RKO (cell line): Measurements from ENCODE around the gene NR1D2.
A peak's percentile ranks its signal among the peaks of the same experiment; 100 is the strongest.

Experiments used
- DNase-seq: peaks from one replicate; pipeline ENCODE4 v3.0.0-alpha.2; 2016; ENCODE audit warnings: low spot score

NR1D2 gene

DNA sequence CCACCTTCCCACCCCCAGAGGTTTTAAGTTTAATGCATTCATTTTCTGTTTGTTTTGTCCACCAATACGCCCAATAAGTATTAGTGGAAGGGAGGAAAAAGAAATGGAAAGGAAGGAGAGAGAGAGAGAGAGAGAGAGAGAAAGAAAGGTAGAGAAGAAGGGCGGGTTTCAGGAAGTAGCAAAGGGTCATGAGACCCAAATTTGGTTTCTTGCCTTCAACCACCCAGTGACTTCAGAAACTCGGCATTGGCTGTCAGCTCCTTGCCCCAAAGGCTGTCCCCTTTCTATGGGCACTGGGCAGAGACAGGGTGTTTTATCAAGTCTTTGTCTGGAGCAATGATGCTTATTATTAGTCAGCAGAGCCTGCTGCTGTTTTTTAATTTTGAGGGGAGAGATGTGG lies 13.5 kb upstream of the NR1D2 start:
- DNase-seq, result no peak

DNA sequence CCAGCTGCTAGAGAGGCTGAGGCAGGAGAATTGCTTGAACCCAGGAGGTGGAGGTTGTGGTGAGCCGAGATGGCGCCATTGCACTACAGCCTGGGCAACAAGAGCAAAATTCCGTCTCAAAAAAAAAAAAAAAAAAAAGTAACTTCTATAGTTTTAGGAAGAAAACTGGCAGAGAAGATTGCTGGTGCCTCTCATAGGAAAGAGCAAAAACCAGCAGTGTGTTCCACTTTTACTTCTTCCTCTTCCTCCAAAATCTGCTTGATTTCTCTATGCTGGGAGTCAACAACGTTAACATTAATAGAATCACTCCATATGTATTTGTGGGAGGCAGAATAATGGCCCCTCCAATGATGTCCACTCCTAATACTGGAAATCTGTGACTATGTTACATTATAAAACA lies 12.5 kb upstream of the NR1D2 start:
- no peak for DNase-seq

DNA sequence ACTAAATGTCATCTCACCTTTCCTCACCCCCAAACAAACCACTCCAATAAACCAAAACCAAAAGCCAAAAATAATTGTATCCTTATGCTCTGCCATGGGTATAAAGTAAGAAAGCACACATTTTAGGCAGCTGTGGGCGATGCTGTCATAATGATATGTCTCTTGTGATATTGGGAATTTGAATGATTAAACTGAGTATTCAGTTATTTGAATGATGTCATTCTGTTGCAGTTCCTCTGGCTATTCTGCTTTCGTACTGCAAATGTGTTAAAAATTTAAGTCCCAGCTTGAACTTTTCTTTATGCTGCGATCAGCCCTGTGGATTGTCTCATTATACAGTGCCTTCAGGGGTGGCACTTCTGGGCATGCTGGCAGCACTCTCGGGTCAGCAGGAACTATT lies 10.8 kb upstream of the NR1D2 start:
- no peak for DNase-seq

DNA sequence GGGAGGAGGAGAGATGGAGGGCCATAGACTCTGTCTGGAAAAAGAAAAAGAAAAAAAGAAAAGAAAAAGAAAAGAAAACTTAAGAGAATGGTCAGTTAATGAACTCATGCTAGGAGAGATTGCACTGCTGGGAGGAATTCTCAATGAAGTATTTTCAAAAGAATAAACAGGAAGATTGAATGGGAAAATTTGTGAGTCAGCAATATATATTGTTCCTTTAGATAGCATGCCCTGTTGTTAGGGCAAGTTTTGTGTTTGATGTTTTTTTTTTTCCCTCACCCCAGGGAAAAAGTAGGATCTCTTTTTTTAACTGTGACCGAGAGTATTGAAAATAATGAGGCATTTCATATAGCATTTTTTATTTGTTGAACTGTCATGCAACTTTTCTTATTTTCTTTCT lies 7.8 kb upstream of the NR1D2 start:
- no peak for DNase-seq

DNA sequence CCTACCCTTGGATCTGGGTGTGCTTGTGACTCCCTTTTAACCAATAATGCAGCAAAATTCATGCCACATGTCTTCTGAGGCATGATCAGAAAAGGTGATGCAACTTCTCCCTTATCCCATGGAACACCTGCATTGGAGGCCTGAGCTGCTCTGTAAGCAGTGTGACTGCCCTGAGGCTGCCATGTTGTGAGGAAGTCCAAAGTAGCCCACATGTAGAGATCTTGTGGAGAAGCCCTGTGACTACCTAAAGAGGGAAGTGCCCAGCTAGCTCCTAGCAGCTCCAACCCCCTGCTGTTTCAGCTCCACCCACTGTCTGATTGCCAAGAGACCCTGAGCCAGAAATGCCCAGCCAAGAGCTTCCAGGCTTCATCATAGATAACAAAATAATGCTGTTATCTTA lies 6.4 kb upstream of the NR1D2 start:
- DNase-seq, result no peak

DNA sequence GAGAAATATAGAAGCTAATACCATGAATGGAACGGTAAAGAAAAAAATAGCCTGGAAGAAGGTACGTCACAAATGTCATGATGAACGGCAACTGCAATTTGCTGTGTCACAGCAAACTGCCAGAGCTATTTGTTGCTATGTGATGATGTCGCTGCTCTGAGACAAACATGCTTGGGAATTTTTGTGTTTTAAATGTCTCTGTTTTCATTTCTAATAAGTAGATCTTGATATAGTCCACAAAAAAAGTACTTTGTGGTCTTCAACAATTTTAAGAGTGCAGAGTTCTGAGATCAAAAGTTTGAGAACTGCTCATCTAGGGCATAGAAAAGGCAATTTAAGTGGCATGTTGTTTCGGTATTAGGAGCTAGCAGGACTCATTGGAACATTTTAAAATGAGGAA lies 4.3 kb upstream of the NR1D2 start:
- DNase-seq, result no peak

DNA sequence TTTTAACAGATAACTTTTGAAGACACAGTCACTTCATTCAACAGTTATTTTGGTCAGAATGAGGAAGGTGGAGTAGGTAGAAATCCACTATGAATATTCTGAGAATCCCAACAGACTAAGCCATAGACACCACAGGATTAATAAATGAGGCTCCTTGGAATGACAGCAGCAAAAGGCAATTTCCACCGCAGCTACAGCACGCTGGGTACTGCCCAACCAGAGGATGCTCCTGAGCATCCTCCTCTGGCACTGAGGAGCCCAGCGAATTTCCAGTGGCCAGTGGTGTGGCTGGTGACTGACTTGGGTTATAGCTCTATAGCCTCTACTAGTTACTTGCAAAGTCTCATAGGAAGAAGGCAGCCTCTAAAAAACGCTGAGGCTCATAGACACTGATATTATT lies 3.6 kb upstream of the NR1D2 start:
- no peak for DNase-seq

DNA sequence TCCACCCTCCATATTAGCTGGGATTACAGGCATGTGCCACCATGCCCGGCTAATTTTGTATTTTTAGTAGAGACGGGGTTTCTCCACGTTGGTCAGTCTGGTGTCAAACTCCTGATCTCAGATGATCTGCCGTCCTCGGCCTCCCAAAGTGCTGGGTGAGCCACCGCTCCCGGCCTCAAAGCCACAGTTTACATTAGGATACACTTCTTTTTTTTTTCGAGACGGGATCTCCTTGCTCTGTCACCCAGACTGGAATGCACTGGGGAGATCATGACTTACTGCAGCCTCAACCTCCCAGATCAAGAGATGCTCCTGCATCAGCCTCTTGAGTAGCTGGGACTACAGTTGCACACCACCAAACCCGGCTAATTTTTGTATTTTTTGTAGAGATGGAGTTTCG lies 2.5 kb upstream of the NR1D2 start:
- DNase-seq, result no peak

DNA sequence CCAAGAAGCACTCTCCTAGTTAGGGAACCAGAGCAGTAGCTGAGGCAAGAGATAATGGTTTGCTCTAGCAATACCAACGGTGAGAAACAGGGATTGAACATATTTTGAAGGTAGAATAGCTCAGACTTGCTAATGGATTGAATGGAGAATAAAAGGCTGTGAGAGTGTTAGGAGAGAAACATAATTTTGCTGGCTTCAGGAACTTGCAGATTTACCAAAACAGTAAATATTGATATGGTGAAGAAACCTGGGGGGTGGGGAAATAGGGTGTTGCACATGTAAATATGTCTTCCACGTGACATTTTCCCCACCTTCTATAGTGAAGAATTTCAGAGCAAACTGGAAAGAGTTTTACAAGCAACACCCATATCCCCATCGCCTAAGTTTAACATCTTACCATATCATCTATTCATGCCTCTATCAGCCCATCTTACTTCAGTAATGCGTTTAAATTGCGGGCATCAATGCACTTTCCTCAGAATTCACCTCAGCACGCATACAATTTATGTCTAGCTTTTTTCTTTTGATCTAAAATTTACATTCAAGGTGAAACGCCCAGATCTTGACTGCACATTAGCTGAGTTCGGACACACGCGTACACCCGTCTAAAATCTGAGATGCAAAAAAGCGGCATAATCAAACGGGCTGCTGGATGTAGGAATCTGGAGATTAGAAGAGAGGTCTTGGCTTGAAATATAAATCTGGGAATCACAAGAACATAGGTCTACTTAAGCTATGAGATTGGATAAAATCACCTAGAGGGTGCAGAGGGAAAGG lies 891 bp upstream of the NR1D2 start:
- DNase-seq, result no peak

DNA sequence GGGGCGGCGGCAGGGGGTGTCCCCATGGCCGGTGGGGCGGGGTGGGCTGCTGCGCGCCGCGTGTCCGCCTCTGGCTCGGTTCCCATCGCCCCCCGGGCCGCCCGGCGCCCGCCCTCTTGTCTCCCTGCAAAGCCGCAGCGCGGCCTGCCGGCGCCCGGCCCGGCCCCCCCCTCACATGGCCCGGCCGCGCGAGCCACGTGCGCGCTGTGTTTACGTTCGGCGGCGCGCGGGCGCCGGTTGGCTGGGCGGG lies 502 bp downstream of the NR1D2 start:
- DNase-seq, result no peak

DNA sequence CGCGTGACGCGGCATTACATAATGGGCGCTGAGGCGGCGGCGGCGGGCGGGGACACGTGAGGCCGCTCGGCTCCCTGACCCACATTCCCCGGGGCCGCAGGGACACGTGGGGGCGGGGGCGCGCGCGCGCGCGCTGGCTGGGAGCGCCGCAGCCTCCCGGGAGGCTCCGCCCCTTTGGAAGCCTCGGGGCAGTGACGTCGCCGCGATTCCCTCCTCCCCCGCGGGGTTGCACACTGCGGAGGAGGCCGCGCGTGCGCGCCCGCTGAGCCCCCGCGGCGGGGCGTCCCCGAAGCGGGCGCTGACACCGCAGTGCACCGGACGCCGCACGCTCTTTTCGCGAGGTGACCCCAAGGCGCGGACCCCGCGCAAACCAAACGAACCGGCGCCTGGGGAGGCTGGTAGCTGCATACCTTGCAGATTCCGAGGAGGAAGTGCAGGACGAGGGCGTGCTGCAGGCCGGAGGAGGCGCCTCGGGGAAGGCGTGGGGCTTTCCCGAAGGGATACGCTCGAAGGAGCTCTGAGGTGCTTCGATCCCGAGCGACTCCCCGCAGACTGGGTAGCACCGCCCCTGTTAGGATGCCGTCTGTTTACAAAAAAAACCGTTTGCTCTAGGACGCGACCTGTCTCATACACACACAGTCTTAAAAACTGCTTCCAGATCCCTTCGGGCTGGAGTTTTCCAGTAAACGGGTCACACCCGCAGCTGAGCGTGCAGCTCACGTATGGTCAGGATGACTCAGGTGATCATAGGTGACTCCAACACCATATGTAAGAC lies 1.0 kb downstream of the NR1D2 start:
- peak; percentile 95 for DNase-seq

DNA sequence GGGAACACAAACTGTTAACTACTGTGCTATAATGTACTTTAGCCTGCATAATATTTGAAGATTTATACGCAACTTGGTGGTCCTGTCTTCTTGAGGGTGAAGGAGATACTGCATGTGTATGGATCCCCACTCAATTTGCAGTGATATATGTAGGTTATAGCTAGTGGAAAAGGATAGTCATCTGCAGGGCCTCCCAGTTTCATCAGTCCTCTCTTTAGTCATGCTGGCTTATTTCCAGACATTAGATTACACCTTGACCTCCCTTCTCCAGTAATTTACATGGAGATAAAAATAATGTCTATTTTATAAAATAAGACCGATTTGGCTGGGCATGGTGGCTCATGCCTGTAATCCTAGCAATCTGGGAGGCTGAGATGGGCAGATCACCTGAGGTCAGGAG lies 3.7 kb downstream of the NR1D2 start:
- DNase-seq, result no peak

DNA sequence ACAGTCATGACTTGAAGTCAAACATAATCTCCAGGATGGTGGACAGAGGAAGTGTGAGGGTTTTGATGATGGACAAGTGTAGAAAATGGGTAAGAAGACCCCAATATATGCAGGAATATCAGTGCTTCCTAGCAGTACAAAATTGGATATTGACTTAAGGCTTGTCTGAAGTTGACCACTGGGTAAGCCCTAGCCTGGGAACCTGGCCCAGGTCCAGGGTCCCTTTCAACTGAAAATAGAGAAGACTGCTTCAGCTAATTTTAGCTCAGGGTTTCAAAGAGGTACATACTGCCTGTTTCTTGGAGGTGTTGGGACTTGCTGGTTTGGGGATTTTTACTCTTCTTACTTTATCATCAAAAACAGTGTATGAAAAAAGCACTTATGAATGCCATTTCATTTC lies 4.7 kb downstream of the NR1D2 start:
- no peak for DNase-seq

DNA sequence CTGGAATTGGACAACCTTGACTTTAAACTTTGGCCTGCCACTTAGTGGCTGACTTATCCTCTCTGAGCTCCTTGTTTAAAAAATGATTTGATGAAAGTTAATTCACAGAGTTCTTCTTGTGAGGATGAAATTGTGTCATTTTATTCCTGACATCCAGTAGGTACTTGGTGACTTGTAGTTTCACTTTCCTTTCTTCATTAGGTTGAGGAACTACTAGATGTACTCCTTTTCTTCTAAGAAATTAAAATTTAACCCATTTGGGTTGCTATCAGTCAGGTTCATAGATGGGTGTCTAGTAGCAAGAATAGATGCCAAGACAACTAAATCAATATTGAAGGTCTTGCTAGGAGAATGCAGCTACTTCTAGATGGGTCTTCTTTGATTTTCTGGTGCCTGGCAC lies 5.2 kb downstream of the NR1D2 start:
- no peak for DNase-seq

DNA sequence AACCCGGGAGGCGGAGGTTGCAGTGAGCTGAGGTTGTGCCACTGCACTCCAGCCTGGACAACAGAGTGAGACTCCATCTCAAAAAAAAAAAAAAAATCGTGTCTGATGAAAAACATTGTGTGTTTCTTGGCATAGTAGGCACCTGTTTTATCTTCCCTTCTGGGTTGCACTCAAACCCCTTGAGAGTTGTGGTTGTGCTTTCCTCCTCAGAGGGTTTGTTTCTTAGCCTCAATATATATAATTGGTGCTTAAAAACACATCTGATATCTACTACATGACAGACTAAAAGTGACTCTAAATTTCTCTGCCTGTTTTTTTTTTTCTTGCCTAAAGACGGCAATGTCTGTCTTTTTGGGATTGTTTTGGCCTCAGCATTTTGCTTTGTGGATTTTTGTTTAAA lies 7.6 kb downstream of the NR1D2 start:
- DNase-seq, result no peak

DNA sequence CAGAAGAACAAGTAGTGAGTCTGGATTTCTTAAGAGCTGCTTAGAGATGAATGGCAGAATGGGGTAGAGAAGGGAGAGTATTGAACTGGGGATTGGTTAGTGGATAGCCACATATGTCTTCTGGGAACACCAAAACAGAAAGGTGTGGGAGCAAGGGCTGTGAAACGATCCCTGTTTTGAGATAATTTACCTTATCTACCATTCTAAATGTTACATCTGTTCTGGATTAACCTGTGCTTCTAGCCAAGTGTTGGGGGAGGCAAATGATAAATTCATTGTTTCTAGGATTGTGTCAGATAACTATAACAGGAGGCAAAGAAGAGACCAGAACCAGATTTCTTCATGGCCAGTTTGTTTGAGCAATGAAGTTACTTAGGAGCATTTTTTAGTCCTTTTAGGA lies 8.4 kb downstream of the NR1D2 start:
- no peak for DNase-seq

DNA sequence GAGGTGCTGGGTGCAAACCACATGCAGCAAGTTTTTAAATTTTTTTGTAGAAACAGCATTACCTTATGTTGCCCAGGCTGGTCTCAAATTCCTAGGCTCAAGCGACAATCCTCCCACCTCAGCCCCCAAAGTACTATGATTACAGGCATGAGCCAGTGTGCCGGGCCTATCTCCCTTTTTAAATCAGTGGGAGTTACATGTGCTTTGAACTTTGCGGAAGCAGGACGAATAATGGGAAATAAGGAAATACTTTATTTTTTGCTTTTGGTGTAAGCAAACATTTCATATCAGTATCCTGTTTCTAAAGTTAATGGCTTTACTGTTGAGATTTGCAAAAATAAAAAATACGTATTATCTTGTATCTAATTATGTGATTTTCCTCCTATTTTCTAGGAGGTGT lies 9.1 kb downstream of the NR1D2 start:
- no peak for DNase-seq

DNA sequence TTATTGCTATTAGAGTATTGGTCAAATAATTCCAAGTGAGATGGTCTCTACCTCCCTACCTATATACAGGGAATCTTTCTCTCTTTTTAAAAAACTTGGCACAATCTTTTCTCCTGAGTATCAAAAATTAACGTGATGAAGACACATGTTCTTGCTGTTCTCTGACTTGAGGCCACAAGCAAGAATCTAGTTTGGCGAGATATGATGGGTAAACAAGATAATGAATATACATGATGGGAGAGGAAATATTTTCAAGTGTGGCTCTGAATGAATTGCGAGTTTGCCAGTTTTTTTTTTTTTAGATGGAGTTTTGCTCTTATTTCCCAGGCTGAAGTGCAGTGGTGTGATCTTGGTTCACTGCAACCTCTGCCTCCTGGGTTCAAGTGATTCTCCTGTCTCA lies 11.6 kb downstream of the NR1D2 start:
- no peak for DNase-seq

DNA sequence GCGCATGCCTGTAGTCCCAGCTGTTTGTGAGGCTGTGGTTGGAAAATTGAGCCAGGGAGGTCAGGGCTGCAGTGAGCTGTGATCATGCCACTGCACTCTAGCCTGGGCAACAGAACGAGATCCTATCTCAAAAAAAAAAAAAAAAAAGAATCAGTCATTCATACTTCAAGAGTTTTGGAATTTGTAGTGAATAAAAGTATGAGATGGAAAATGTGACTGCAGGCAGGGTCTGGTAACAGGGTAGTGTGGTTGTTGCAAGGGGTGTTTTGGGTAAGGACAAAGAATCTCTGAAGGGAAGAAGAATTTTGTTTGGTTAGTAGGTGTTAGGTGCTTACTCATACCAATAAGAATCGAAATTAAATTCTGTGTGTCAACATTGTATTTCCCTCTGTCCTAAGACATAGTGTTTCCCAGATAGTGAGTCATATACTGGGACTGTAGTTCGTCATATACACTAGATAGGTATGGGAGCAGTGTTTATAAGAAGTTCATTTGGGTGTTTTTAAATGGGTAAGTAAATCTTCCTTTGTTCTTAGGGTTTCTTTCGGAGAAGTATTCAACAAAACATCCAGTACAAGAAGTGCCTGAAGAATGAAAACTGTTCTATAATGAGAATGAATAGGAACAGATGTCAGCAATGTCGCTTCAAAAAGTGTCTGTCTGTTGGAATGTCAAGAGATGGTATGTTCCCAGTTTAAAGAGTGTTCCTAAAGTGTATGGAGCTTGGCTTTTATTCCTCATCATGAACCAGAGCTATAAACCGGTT lies 14.2 kb downstream of the NR1D2 start:
- peak; percentile 51 for DNase-seq

DNA sequence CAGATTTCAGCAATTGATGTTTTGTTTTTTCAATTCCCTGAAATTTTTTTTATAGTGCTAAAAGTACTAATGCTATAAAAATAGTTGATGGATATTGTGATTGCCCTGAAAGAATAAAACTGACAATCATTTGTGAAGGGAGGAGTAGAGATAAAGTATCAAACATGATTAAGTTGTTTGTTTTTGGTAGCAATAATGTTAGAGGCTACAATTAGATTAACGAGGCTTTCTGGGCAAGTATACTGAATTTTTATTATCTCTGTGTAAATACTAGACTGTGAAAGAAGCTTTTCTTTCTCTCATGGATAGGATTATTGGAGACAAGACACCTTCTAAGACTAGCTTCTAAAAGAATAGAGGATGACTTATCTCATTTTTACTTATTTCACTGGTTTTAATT lies 15.6 kb downstream of the NR1D2 start:
- DNase-seq, result no peak

DNA sequence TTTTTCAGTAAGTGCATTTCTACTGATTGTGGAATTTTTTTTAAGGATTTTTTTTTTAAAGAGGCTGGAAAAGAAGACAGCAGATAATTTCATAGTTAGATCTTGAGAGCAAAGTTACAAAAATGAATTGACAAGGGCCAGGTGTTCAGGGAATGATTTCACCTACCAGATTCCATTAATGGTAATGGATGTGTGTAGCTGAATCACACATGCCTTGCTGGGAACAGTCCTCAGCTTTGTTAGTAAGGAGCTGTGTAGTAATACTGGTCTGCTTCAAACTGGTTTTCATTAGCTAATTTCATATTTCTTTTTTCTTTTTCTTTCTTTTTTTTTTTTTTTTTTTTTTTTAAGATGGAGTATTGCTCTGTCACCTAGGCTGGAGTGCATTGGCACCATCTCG lies 16.0 kb downstream of the NR1D2 start:
- no peak for DNase-seq

DNA sequence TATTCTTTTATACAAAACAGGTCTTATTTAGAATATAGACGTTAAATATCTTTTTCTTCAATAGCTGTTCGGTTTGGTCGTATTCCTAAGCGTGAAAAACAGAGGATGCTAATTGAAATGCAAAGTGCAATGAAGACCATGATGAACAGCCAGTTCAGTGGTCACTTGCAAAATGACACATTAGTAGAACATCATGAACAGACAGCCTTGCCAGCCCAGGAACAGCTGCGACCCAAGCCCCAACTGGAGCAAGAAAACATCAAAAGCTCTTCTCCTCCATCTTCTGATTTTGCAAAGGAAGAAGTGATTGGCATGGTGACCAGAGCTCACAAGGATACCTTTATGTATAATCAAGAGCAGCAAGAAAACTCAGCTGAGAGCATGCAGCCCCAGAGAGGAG lies 16.8 kb downstream of the NR1D2 start:
- no peak for DNase-seq

DNA sequence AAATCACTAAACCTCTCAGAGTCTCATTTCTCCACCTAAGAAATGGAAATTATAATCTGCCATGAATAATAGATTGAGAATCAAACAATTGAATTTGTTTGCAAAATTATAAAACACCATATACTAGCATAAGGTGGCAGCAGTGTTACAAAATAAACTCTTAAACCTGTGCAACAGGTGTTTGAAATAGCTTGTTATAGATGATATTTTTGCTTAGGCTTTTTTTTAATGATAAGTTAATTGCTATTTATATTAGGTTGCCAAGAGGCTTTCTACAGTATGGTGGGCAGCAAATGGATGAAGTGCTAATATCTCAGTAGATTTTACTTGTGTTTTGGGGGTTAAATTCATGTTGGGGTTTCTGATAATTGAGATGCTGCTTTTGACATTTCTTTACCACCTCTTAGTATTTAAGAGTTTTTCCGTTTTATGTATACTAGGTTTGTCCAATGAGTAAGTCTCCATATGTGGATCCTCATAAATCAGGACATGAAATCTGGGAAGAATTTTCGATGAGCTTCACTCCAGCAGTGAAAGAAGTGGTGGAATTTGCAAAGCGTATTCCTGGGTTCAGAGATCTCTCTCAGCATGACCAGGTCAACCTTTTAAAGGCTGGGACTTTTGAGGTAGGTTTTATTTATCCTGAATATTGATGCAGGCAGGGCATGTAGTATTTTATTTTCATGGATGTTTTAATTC lies 19.6 kb downstream of the NR1D2 start:
- DNase-seq, result no peak
